ENCODE data around the gene TRPV2.

Gene TRPV2

GRCh38 chr17:16459855-16460550, 44.6 kb downstream of the TRPV2 start:
- no peak for DNase-seq

GRCh38 chr17:16460796-16461605, 45.6 kb downstream of the TRPV2 start:
- DNase-seq: no peak

GRCh38 chr17:16461606-16461866, 46.2 kb downstream of the TRPV2 start:
- no peak for DNase-seq

GRCh38 chr17:16462070-16462864, 46.9 kb downstream of the TRPV2 start:
- no peak for DNase-seq

- DNase-seq: no peak
Observed at GRCh38 chr17:16463358-16464302, 48.3 kb downstream of the TRPV2 start.

GRCh38 chr17:16464303-16465051, 49.1 kb downstream of the TRPV2 start:
- no peak for DNase-seq

- DNase-seq: no peak
Observed at GRCh38 chr17:16465052-16465312, 49.6 kb downstream of the TRPV2 start.

GRCh38 chr17:16465861-16466338, 50.5 kb downstream of the TRPV2 start:
- DNase-seq: no peak

GRCh38 chr17:16466407-16466806, 51.0 kb downstream of the TRPV2 start:
- no peak for DNase-seq

GRCh38 chr17:16467044-16467443, 51.7 kb downstream of the TRPV2 start:
- no peak for DNase-seq

- DNase-seq: no peak
Observed at GRCh38 chr17:16467886-16468285, 52.5 kb downstream of the TRPV2 start.

- no peak for DNase-seq
Observed at GRCh38 chr17:16468428-16468992, 53.1 kb downstream of the TRPV2 start.

GRCh38 chr17:16470265-16470664, 54.9 kb downstream of the TRPV2 start:
- no peak for DNase-seq

- no peak for DNase-seq
Observed at GRCh38 chr17:16471295-16471694, 55.9 kb downstream of the TRPV2 start.

GRCh38 chr17:16472539-16472938, 57.2 kb downstream of the TRPV2 start:
- no peak for DNase-seq

- no peak for DNase-seq
Observed at GRCh38 chr17:16473044-16474011, 58.0 kb downstream of the TRPV2 start.

GRCh38 chr17:16474012-16474725, 58.8 kb downstream of the TRPV2 start:
- DNase-seq: no peak

GRCh38 chr17:16475179-16475704, 59.9 kb downstream of the TRPV2 start:
- DNase-seq: no peak

GRCh38 chr17:16477255-16477654, 61.9 kb downstream of the TRPV2 start:
- no peak for DNase-seq

- no peak for DNase-seq
Observed at GRCh38 chr17:16477666-16478065, 62.3 kb downstream of the TRPV2 start.

Measured in activated CD4-positive, alpha-beta T cell treated with anti-CD3 and anti-CD28 coated beads, Interleukin-2, amount 50 U/mL, for 16 hours (primary cell).